ELR (cell line): ENCODE measurements around the gene KRTAP19-3.
A peak's percentile ranks its signal among the peaks of the same experiment; 100 is the strongest.
"Not testable (repeated sequence)": the region's sequence is repeated elsewhere in the genome, so short reads cannot be mapped to it uniquely, and the experiment has no call there.

Experiments used
- DNase-seq: peaks from one replicate; pipeline ENCODE4 v3.0.0-alpha.2; 2015; ENCODE audit warnings: low read depth

Gene KRTAP19-3

DNA sequence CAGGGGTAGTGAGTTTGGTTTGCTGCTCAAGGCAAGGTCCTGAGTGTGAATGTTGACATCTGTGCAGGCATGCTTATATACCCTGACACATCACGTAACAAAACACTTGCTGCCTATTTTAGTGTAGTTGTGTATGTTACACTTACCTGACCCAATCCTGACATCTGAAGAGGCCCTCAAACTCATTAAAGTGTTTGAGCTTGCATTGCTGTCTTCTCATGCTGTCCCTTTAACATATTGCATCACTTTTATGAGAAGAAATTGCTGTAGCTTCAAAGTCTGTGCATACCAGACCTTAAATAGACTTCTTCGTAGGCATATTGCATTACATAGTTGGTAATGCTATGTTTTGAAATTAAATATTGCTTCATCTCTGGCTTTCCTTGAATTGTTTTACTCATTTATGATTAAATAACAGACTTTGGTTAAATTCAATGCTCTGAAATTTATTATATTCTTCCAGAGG is at the start of gene KRTAP19-3:
Gene KRTAP19-3 (minus strand): TSS at position 51 of the 466 bp plus-strand sequence. CDS start 56 bp downstream, outside the sequence.
- no peak for DNase-seq

DNA sequence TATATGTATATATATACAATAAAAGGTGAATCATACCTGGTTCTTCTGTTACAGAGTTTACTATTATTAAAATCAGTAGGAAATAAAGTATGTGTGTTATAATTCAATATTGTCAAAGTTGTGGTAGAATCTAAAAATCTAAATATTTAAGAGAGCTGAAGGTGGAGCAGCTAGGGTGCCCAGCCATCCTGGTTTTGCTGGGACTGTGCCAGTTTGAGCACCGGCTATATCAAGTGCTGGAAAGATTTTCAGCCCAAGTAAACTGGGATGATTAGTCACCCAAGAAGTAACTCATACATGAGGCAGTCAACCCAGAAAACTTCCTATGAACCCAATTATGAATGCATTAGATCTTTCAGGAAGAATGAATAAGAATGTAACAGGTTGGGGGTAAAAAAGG is 27.1 kb upstream of the KRTAP19-3 start:
- no peak for DNase-seq

DNA sequence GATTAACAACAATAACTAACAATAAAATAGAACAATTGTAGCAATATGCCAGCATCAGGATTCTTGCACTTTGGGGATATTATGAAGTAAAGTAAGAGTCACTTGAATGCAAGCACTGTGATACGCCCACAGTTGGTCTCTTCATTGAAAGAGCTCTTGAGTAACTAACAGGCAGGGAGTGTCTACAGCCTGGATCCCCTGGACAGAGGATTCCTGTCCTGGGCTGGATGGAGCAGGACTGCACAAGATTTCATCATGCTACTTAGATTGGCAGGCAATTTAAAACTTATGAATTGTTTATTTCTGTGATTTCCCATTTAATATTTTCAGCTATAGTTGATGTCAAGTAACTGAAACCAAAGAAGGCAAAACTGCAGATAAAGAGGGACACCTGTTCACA is 23.9 kb upstream of the KRTAP19-3 start:
- no peak for DNase-seq

DNA sequence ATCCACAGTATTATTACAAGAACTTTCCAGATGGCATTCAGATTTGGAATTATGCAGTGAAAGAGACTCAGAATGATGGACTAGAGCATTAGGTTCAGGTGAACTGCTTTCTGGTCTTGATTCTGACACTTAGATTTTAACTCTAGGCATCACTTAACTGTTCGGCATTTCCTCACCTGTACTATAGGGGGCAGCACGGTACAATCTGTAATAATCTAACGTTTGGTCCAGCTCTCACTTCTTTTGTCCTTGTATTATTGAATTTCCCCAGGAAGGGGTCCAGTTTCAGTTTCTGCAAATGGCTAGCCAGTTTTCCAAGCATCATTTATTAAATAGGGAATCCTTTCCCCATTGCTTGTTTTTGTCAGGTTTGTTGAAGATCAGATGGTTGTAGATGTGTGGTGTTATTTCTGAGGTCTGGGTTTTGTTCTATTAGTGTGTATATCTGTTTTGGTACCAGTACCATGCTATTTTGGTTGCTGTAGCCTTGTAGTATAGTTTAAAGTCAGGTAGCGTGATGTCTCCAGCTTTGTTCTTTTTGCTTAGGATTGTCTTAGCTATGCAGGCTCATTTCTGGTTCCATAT is 13.9 kb upstream of the KRTAP19-3 start:
- DNase-seq = not testable (repeated sequence)

DNA sequence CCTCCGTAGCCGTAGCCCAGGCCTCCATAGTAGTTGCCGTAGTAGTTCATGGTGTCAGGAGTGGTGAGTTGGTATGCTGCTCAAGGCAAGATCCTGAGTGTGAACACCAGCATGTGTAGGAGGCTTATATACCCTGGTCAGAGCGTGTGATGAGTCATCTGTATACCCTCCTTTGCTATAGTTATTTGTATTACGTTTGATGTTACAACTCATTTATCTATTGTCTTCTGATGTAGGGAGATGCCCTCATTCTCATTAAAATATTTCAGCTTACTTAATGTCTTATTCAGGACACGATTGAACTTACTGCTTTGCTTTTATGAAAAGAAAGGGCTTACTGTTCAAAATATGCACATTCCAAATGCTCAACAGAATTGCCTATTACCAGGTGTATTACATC is 10.2 kb upstream of the KRTAP19-3 start, which contains the start of gene KRTAP19-5:
Gene KRTAP19-5 (minus strand): TSS at position 101 of the 400 bp plus-strand sequence. CDS start 51 bp downstream, at position 50.
- no peak for DNase-seq

DNA sequence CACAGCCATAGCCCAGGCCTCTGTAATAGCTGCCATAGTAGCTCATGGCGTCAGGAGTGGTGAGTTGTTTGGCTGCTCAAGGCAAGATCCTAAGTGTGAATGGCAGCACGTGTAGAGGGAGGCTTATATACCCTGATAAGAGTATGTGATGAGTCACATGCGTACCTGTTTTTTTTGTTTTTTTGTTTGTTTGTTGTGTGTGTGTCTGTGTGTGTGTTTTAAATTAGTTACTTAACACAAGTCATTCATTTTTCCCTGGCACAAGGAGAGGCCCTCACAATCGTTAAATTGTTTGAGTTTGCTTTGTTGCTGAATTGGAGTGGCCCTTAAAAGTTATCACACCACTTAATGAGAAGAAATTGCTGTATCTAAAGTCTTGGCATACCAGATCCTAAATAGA is 5.3 kb upstream of the KRTAP19-3 start, which contains the start of gene KRTAP19-4:
Gene KRTAP19-4 (minus strand): TSS at position 101 of the 400 bp plus-strand sequence. CDS start 55 bp downstream, at position 46.
- no peak for DNase-seq

DNA sequence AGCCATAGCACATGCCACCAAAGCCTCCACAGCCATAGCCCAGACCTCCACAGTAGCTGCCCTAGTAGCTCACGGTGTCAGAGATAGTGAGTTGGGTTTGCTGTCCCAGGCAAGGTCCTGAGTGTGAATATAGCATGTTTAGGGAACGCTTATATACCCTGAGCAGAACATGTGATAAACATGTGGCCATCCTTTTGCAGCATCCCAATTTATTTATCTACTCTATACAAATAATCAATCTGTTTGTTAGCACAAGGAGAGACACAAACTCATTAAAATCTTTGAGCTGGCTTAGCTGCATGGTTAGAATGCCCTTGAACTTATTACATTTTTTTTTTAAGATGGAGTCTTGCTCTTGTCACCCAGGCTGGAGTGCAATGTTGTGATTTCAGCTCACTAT is 4.5 kb downstream of the KRTAP19-3 start, which contains the start of gene KRTAP19-2:
Gene KRTAP19-2 (minus strand): TSS at position 101 of the 400 bp plus-strand sequence. CDS start 88 bp downstream, at position 13.
- no peak for DNase-seq

DNA sequence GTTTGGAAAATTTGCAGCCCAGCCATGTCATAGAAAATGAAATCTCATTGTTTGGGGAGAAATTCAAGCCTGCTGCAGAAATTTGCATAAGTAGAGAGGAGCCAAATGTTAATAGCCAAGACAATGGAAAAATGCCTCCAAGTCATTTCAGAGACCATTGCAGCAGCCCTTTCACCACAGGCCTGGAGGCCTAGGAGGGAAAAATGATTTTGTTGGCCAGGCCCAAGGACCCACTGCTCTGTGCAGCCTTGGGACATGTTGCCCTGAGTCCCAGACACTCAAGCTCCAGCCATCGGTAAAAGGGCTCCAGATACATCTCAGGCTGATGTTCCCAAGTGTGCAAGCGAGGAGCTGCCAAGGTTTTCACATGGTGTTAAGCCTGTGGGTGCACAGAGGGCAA is 5.6 kb downstream of the KRTAP19-3 start:
- DNase-seq = no peak

DNA sequence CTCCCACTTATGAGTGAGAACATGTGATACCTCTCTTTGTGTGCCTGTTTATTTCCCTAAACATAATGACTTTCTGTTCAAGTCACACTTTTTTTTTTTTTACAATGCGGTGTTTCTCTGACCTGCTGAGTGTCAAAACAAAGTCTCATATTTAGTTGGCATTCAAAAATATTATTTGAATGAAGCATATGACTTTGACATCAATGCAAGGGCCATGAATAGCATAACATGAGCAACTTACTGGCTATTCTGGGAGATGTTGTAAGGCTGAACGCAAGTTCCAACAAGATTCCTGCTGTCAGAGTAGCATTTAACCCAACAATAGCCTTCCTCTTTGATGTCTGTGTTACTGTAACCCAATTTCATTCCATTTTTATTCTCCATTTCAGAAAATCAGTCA is 9.7 kb downstream of the KRTAP19-3 start:
- no peak for DNase-seq

DNA sequence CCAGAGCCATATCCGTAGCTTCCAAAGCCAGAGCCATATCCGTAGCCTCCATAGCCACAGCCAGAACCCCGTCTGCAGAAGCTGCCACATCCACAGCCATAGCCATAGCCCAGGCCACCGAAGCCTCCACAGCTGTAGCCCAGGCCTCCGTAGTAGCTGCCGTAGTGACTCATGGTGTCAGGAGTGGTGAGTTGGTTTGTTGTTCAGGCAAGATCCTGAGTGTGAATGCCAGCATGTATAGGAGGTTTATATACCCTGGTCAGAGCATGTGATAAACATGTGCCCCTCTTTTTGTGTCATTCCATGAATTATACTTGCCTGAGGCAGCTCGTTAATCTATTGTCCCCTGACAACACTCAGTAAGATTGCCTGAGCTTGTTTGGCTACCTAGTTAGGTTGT is 11.7 kb downstream of the KRTAP19-3 start, which contains the start of gene KRTAP19-1:
Gene KRTAP19-1 (minus strand): TSS at position 223 of the 400 bp plus-strand sequence. CDS start 50 bp downstream, at position 173.
- no peak for DNase-seq

DNA sequence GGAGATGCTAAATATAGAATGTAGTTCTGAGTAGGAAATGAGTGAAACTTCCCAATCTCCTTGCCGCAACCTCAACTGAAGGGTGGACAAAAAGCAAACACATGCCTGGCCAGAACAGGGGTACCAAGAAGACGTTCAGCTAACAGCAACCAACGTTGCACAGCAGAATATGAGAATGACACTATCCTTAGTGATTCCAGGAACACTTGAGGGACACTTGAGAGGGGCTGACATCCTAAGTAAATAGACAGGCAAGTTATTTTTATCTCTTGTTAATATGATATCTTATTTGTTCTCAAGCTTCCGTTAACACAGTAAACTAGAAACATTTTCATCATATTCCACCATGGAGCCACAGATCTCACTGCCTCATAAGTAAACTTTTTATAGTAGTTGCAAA is 12.6 kb downstream of the KRTAP19-3 start:
- DNase-seq = no peak

DNA sequence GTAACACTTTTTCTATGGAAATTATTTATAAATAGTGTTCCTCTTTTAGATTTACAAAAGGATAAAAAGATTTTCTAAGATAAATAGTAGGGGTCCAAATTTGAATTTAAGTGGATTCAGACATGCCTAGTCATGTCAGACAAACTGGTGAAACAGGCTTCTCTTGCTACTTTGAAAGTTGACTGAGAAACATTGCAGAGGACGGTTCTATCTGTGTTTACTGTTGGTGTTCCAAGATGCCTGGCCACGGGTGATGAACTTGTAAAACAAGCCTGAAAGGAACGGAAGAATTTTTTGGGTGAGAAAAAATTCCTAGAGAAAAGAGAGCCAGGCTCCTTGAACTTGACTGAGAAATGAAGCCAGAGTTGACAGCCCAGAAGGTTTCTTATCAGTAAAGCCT is 13.8 kb downstream of the KRTAP19-3 start:
- no peak for DNase-seq

DNA sequence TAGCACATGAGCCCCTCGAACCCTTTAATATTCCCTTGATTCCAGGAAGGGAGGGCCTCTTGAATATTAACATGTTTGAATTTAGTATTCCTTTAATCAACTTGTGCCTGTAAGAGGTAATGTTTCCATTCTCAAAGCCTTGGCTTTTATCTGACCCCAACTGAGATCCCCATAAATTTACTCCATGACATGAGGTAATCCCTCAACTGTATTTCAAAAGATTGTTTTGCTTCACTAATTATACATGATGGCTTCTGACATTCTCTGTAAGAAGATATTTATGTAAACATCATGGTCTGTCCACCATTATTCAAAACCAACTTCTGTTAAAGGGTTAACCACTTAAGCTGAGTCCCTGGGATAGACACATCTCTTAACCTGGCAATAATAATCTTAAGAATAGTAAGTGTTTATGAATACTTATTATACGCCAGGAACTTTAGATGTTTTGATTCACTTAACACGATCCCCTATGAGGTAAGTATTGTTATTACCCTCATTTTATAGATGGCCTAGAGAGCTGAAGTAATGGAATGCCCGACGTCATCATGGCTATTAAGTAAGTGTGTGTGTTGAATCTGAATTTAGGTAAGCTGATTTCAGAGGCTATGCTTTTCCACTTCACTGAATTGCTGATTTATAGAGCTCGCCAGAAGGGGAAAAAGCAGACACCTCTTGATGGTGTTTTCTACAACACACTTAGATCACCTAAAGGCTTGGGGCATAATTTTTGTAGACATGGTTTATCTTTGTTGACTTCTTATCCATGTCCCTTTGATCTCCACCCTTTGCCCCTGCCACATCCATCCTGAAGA is 22.7 kb downstream of the KRTAP19-3 start:
- no peak for DNase-seq

DNA sequence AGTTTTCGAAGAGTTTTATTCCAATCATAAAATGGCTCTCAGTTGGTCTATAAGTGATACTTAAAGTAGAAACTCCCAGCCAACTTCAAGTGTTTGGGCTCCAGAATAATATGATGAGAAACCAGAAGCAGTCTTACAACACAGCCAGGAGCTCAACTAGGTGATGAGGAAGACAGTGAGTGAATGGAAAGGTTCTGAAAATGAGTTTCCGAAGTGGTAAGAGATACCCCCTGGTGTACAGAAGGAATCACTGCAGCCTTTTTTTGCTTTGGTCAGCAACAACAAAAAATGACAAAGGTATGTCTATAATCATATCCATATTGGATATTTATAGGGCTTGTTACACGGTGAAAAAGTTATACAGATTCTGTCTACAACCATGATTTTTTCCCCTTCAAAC is 28.1 kb downstream of the KRTAP19-3 start:
- peak; percentile 1 for DNase-seq

DNA sequence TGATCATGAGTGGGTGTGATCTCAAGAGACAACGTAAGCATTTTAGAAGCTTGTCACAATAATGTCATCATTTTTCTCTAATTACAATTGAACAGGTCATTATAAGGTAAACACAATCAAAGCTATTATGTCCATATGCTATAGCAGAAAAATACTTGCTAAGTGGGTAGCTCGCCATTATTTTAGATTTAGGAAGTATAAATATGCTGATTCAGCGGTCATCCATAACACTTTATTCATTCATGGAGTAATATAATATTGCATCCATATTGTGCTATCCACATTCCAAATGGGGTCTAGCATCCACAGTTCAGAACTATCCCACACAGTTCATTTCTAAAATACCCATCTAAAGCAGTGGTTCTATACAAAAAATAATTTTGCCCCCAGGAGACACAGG is 43.3 kb downstream of the KRTAP19-3 start:
- no peak for DNase-seq

DNA sequence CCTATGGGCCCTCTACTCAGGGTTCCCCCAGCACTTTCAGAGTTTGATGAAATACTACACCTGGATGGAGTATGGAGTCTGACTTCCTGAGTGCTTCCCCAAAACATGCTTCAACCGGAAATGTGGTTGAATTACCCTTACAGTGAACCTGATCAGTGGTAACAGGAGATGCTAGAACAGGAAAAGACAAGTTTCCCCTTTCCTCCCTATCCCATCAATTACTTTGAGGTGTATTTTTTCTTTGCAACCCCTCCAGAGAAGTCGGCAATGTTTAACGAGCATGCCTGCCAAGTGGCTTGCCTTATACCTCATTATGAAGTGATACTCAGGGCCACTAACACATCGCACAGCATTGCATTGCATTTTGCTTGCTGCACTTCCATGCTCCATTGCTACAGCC is 44.8 kb downstream of the KRTAP19-3 start:
- no peak for DNase-seq

DNA sequence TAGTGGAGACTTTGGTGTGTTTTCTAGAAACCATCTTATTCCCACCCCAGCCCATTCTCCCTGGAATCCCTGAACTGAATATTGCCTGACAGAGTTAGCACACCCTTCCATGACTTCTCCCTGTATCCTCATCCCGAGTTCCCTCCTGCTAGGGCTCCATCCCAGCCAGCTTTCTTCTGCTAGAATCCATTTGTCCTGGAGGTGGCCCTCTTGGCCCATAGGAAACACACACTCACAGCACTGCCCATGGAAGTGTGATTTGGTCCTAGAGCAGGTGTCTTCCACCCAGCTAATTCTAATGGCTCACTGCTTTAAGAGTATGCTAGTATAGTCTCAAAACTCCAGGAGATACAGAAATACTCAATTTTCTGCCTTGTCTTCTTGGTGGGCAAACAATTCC is 47.6 kb downstream of the KRTAP19-3 start:
- DNase-seq = no peak

DNA sequence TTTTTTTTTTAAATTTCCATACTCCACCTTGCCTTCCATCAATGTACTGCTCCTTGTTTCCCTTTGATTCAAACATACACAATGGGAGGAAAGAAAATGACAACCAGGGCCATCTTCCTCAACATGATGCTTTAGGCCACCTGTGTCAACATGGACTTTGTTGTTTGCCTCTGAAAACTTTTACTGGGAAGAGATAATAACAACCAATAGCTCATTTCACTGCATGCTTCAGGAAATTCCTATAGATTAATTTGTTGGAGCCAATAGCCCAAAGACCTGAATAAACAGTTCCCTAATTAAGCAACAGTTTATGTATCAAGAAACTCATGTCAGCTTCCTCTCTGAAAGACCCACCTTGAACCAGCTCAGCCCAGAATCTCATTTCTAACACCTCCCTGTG is 48.6 kb downstream of the KRTAP19-3 start:
- no peak for DNase-seq
